Thoracic aorta (tissue), 2 donors: ENCODE data around the gene ATP13A3. TPM values are rescaled to one million over a fixed set of nuclear protein-coding genes. Genes with fewer than 3 reads are reported as not detected.

ENCODE experiments used
- ATAC-seq: fragments of 150-250 bp; one replicate; pipeline ENCODE4 v1.8.0; 2017; ENCODE audit warnings: low read depth; ENCODE audit not compliant: insufficient number of reproducible peaks, low FRiP score
- DNase-seq: peaks from one replicate; pipeline ENCODE4 v3.0.0-alpha.2; 2020; ENCODE audit warnings: low spot score
- H3K27ac ChIP-seq, 2 donors: fragments of 200-600 bp; sonication (generic); 1 replicate in 1 of 2; 2 replicates in 1 of 2; pipeline ENCODE4 v1.5.1; 2016; ENCODE audit warnings: mild to moderate bottlenecking in 2 of 2, moderate library complexity in 2 of 2
- H3K27me3 ChIP-seq: fragments of 200-600 bp; sonication (generic); replicated peaks from 2 replicates; pipeline ENCODE4 v1.6.0; 2016; ENCODE audit warnings: mild to moderate bottlenecking; ENCODE audit not compliant: insufficient read depth
- H3K36me3 ChIP-seq: fragments of 200-600 bp; sonication (generic); one replicate; pipeline ENCODE4 v1.5.1; 2016
- H3K4me1 ChIP-seq, 2 donors: fragments of 200-600 bp; sonication (generic); 1 replicate in 1 of 2; 2 replicates in 1 of 2; pipeline versions ENCODE4 v1.5.1 to v1.6.0; 2016; ENCODE audit warnings: low read depth in 2 of 2, mild to moderate bottlenecking in 1 of 2; ENCODE audit not compliant: control insufficient read depth in 1 of 2
- H3K4me3 ChIP-seq: fragments of 200-600 bp; sonication (generic); 2 replicates; pipeline ENCODE4 v1.5.1; 2016; ENCODE audit warnings: mild to moderate bottlenecking
- H3K9me3 ChIP-seq: fragments of 200-600 bp; sonication (generic); 2 replicates; pipeline ENCODE4 v1.5.1; 2016
- total RNA-seq, 2 donors: library from RNA; depleted of rRNA; stranded (reverse); fragments of >200 nt; gene quantifications; one replicate each; pipeline versions ENCODE4 v1.1.0 to v1.2.3, GENCODE V29; 2016
- TF ChIP-seq, protein P1 (sequence below): fragments of 200-600 bp; sonication (generic); IDR thresholded peaks from one replicate; pipeline ENCODE4 v1.5.1; 2019; ENCODE audit warnings: antibody characterized with exemption

The ATP13A3 gene
- total RNA-seq, 2 donors from 2014 or later, result 188 to 361 TPM

DNA sequence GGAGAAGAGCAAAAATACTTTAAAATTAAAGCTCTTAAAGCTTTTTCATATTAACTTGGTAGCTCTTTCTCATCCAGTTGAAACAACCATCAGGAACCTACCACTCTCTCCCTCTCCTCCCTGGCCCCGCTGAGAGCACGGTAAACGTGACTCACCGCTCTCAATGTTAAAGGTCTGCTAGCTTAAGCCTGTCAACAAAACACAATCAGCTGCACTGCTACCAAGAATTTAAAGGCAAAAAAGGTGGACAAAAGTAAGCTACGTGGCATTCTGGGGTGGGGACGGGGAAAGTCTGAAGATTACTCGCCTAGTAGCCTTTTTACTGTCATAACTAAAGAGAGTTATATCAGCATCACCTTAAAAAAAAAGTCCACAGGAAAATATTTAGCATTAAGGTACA, 79.4 kb downstream of the ATP13A3 start:
- Histone ChIP-seq H3K27ac (no peak overlapping the region), H3K4me3 (no peak overlapping the region), H3K36me3 (peaks cover 5% of the 10 kb centered on the region), H3K4me1 (no peaks in the 10 kb centered on the region), H3K9me3 (no peaks in the 10 kb centered on the region), H3K27me3 (no peaks in the 10 kb centered on the region)
- DNase-seq, result no peak
- ATAC-seq, result no peak
- TF ChIP-seq, protein P1, sequence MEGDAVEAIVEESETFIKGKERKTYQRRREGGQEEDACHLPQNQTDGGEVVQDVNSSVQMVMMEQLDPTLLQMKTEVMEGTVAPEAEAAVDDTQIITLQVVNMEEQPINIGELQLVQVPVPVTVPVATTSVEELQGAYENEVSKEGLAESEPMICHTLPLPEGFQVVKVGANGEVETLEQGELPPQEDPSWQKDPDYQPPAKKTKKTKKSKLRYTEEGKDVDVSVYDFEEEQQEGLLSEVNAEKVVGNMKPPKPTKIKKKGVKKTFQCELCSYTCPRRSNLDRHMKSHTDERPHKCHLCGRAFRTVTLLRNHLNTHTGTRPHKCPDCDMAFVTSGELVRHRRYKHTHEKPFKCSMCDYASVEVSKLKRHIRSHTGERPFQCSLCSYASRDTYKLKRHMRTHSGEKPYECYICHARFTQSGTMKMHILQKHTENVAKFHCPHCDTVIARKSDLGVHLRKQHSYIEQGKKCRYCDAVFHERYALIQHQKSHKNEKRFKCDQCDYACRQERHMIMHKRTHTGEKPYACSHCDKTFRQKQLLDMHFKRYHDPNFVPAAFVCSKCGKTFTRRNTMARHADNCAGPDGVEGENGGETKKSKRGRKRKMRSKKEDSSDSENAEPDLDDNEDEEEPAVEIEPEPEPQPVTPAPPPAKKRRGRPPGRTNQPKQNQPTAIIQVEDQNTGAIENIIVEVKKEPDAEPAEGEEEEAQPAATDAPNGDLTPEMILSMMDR, result no peak

DNA sequence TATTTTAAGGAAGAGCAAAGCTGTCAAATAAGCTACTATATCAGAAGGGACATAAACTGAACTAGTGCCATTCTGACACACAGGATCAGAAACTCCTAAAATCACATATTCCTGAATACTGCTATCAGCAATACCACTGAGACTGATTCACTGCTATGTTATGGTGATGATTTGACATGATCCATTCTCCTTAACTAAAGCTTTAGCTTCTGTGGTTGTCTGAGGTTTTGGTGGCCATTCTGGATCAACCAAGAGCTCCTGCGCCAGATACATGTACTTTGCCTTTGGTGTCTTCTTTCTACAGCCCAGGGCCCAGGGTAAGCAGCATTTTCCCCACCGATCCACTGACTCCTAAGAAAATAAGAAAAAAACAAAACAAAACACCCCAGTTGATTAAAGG, 81.0 kb downstream of the ATP13A3 start:
- ATAC-seq (no peak), DNase-seq (no peak)
- H3K9me3 ChIP-seq, result no peaks in the 10 kb centered on the region
- H3K4me1 ChIP-seq, result no peaks in the 10 kb centered on the region
- TF ChIP-seq, protein P1, result no peak
- H3K27ac ChIP-seq, result no peak overlapping the region
- no peak overlapping the region for H3K4me3 ChIP-seq
- peaks cover 5% of the 10 kb centered on the region for H3K36me3 ChIP-seq
- H3K27me3 ChIP-seq, result no peaks in the 10 kb centered on the region

DNA sequence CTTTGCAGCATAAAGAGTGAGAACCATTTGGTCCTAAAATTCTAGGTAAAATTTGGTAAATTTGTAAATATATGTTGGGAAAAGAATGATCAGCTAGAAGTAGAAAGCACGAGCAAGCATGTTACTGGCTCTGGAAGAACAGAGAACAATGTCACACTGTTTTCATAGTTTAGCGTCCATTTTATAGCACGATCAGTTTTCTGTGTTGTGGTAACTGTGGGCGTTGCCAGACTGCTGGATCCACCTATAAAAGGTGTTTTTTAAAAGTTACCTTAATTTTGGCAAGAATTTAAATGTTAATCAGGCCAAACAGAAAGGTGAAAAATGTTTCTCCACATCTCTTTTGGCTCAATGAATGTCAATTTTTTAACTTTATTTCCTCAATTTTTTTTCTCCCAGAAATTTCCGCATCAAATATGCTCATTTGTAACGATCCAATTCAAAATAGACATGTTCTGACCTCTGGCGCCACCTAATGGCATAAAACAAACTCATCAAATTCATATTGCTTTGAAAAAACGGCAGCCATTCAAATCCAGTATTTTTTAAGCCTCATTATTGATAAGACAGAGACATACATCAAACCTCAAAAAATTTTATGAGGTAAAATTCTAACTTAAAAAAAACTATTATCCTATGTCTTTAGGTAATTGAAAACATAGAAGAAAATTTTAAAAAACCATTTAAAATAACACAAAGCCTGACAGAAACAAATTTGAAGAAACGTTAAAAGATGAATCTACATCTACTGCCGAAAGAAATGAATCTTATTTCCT, 82.2 kb downstream of the ATP13A3 start:
- ATAC-seq, result no peak
- Histone ChIP-seq H3K36me3 (peaks cover 5% of the 10 kb centered on the region), H3K4me1 (no peaks in the 10 kb centered on the region), H3K27me3 (no peaks in the 10 kb centered on the region), H3K9me3 (no peaks in the 10 kb centered on the region), H3K4me3 (no peak overlapping the region), H3K27ac (no peak overlapping the region)
- DNase-seq, result no peak
- TF ChIP-seq, protein P1, result peak; percentile 56

DNA sequence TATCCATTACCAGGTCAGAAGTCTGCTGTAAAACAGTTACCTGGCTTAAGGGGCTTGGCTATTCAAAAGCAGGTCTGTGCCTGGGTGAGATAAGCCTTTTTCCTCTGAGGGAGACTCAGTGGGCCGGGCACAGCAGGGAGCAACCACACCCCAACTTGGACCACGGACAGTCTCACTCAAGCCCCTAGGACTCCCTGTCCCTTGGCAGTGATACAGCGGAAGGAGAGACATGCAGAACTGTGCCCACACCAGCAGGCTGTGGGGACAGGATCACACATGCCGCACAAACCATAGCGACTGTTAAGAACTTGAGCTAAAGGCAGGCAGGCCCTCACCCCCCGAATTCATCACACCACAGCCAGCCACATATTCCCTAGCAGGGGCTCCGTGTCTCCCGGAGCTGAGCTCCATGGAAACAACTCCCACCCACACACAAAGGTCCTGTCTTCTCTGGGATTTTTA, 84.9 kb downstream of the ATP13A3 start:
- Histone ChIP-seq H3K4me1 (peaks cover 8 to 12% of the 10 kb centered on the region in 2 donors), H3K36me3 (no peaks in the 10 kb centered on the region), H3K27me3 (no peaks in the 10 kb centered on the region), H3K9me3 (no peaks in the 10 kb centered on the region), H3K27ac (no peak overlapping the region), H3K4me3 (no peak overlapping the region)
- ATAC-seq (no peak), DNase-seq (no peak)
- TF ChIP-seq, protein P1, result no peak

DNA sequence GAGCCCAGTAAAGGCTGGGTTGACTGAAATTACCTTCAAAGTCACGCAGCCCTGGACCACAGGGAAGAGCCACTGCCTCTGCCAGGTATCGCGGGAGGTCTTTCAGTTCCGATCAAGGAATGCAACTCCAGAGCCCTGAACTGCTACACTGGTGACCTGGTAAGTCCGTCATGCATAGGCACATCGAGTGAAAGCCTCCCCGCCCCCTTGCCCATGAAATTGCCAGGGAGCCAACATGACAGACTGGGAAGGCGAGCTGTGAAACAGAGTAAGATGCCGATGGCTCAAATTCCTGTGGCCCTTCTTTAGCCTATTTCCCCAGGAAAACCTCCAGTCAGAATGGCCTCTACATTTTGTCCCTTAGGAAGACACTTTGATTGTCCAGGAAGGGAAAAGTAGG, 85.5 kb downstream of the ATP13A3 start:
- Histone ChIP-seq H3K4me1 (peaks cover 8 to 13% of the 10 kb centered on the region in 2 donors), H3K9me3 (no peaks in the 10 kb centered on the region), H3K4me3 (no peak overlapping the region), H3K27ac (no peak overlapping the region), H3K36me3 (no peaks in the 10 kb centered on the region), H3K27me3 (no peaks in the 10 kb centered on the region)
- no peak for ATAC-seq
- TF ChIP-seq, protein P1, result no peak
- no peak for DNase-seq
